ENCODE measurements around the gene MEAK7. TPM values are rescaled to one million over a fixed set of nuclear protein-coding genes. Genes with fewer than 3 reads are reported as not detected.
A peak's percentile ranks its signal among the peaks of the same experiment; 100 is the strongest.

MEAK7 gene
- total and polyA plus RNA-seq, 2 of the 4 experiments (the other 2 are of a cell fraction): 27.4 to 39.0 TPM

DNA sequence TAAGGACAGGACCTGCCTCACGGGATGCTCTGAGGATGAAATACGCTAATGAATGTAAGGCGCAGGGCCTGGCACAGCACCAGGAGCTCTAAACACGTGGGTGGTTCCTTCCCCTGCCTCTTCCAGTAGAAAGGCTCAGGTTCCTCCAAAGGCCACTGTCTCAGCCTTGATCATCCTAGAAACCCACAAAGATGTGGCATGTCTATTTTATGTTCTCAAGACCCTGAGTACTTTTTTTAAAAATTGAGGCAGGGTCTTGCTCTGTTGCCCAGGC lies 17.0 kb upstream of the MEAK7 start:
- in situ Hi-C loops (cut with MboI; ENCODE audit: low sequenced_read_pairs): no loop called here

More for the DNA sequence above, 17.0 kb upstream of the MEAK7 start:
- WGBS, 2 experiments (ENCODE audit: extremely low coverage in 2 of 2, insufficient read length in 1 of 2): no CpG with 5 or more reads among the region's 4 CpGs
- dilution Hi-C loops (cut with HindIII; ENCODE audit: low sequenced_read_pairs, unreplicated experiment) (no loop called here), intact Hi-C loops (cut with micrococcal nuclease) (no loop called here)
- Histone ChIP-seq H2AK5ac (ENCODE audit: low read depth, low read length) (peak overlapping the region; percentile 41; the same call in 1 of the 2 replicates), H3K9me3 (ENCODE audit: control insufficient read depth, insufficient read depth, low read length) (0 out of 2 replicates have a peak, but pooled peaks cover 2% of the 10 kb centered on the region), H4K8ac (ENCODE audit: low read depth in 2 of 2, low read length in 2 of 2) (no peak overlapping the region), H3K27me3 (ENCODE audit: control insufficient read depth, insufficient read depth, low read length) (no peaks in the 10 kb centered on the region), H4K20me1 (ENCODE audit: insufficient read depth, low read length) (no peaks in the 10 kb centered on the region), H3K4me3 (ENCODE audit: insufficient read depth, low read depth, low read length) (no peak overlapping the region), H3K9me1 (ENCODE audit: insufficient read depth, low read length) (peaks cover 5% of the 10 kb centered on the region; the same call in 1 of the 2 replicates), H3K14ac (replicated peaks; ENCODE audit: low read depth, low read length) (0 out of 2 replicates have a peak overlapping the region, but pooled peaks have one; percentile 0), H2BK5ac (ENCODE audit: low read depth, low read length, poor library complexity, severe bottlenecking) (no peak overlapping the region), H2AK9ac (replicated peaks; ENCODE audit: low read depth, low read length, poor library complexity) (no peak overlapping the region), H3K9ac (ENCODE audit: low read depth, low read length) (no peak overlapping the region), H3K18ac (ENCODE audit: low read depth, low read length) (no peak overlapping the region), H3K4ac (ENCODE audit: low read depth, low read length) (no peak overlapping the region; the same call in 1 of the 2 replicates), H2BK120ac (ENCODE audit: low read depth, low read length) (peak overlapping the region; percentile 19; the same call in 1 of the 2 replicates), H2BK20ac (ENCODE audit: low read depth, low read length) (no peak overlapping the region), H4K5ac (ENCODE audit: low read depth, low read length) (no peak overlapping the region), H3K4me2 (ENCODE audit: low read depth, low read length) (no peak overlapping the region), H2BK15ac (ENCODE audit: low read depth, low read length) (0 out of 3 replicates have a peak overlapping the region, but pooled peaks have one; percentile 3), H3K56ac (ENCODE audit: extremely low read depth, insufficient read depth, low read length) (no peak overlapping the region), H2AFZ (replicated peaks; ENCODE audit: low read length, poor library complexity) (no peak overlapping the region), H3K23ac (ENCODE audit: low read depth, low read length) (no peak overlapping the region), H3K27ac (ENCODE audit: insufficient read depth, low read length) (no peak overlapping the region), H3K79me1 (ENCODE audit: low read depth in 1 of 2, low read length in 2 of 2) (peaks cover 0 to 4% of the 10 kb centered on the region in 2 experiments; a peak in 1 of 4 replicates), H4K91ac (ENCODE audit: insufficient read depth, low read depth, low read length) (no peak overlapping the region), H3K4me1 (ENCODE audit: control insufficient read depth, insufficient read depth, low read length) (peaks cover 2% of the 10 kb centered on the region), H3K36me3 (ENCODE audit: control insufficient read depth, insufficient read depth, low read length) (no peaks in the 10 kb centered on the region)
- no peak for ATAC-seq (ENCODE audit: low read depth)
- no peak for TF ChIP-seq RCOR1 (IDR thresholded peaks at IDR 0.05; ENCODE audit: insufficient replicate concordance, low read length)
- no peak for TF ChIP-seq RAD21 (IDR thresholded peaks at IDR 0.05; ENCODE audit: low read length)
- TF ChIP-seq NFE2L2 (IDR thresholded peaks at IDR 0.05; ENCODE audit: low read depth, low read length): no peak
- no peak for TF ChIP-seq CHD1 (IDR thresholded peaks at IDR 0.05; ENCODE audit: low read depth, low read length)
- TF ChIP-seq BHLHE40 (IDR thresholded peaks at IDR 0.05; ENCODE audit: low read depth, low read length): no peak
- no peak for TF ChIP-seq POLR2A (IDR thresholded peaks at IDR 0.05; ENCODE audit: low read depth, low read length)
- DNase-seq: no peak
- ChIA-PET POLR2A (ENCODE audit: unreplicated experiment) (no interaction called here), CTCF (interaction anchor here (0.6 kb wide), 1 partner anchor 71 kb away, joined by 3 read pairs; no protein-coding TSS in a partner anchor)
- no TSS peak for BruUV-seq (replicated peaks)
